ENCODE results near the gene PHYKPL.

PHYKPL gene

GRCh38 chr5:178221282-178221681, 11.3 kb downstream of the PHYKPL start:
- H3K4me2 ChIP-seq (ENCODE audit: low read length) = no peak overlapping the region
- TF ChIP-seq CTCF (IDR thresholded peaks at IDR 0.05; ENCODE audit: low read length) = no peak
- no peak for TF ChIP-seq EZH2 (IDR thresholded peaks at IDR 0.05; ENCODE audit: borderline replicate concordance, low read length)
- H3K9me3 ChIP-seq (ENCODE audit: low read length) = no peaks in the 10 kb centered on the region
- H4K20me1 ChIP-seq (ENCODE audit: insufficient read depth, low read length) = no peaks in the 10 kb centered on the region
- no peaks in the 10 kb centered on the region for H3K9me2 ChIP-seq (ENCODE audit: low read depth, low read length)
- no peaks in the 10 kb centered on the region for H3F3A ChIP-seq (ENCODE audit: insufficient read depth, low read length)
- no peak overlapping the region for H2AFZ ChIP-seq (ENCODE audit: low read length)
- no peaks in the 10 kb centered on the region for H3K79me2 ChIP-seq (ENCODE audit: insufficient read depth, low read length)
- peaks cover 6% of the 10 kb centered on the region for H3K4me1 ChIP-seq (ENCODE audit: insufficient read depth, low read length, severe bottlenecking)
- H3K27ac ChIP-seq (ENCODE audit: low read depth, low read length, poor library complexity, severe bottlenecking) = no peak overlapping the region
- H3K4me3 ChIP-seq (ENCODE audit: low read depth, low read length, poor library complexity, severe bottlenecking) = no peak overlapping the region
- H3K36me3 ChIP-seq (ENCODE audit: insufficient read depth, low read length) = peaks cover 58% of the 10 kb centered on the region
- no peak overlapping the region for H3K9ac ChIP-seq (ENCODE audit: low read length)
- H3K27me3 ChIP-seq (ENCODE audit: insufficient read depth, low read length) = no peaks in the 10 kb centered on the region

GRCh38 chr5:178218827-178219226, 13.8 kb downstream of the PHYKPL start:
- Histone ChIP-seq H3K9ac (ENCODE audit: low read length) (no peak overlapping the region), H3K27ac (ENCODE audit: low read depth, low read length, poor library complexity, severe bottlenecking) (no peak overlapping the region), H2AFZ (ENCODE audit: low read length) (no peak overlapping the region), H3F3A (ENCODE audit: insufficient read depth, low read length) (0 out of 2 replicates have a peak, but pooled peaks cover 5% of the 10 kb centered on the region), H3K79me2 (ENCODE audit: insufficient read depth, low read length) (no peaks in the 10 kb centered on the region), H4K20me1 (ENCODE audit: insufficient read depth, low read length) (no peaks in the 10 kb centered on the region), H3K4me3 (ENCODE audit: low read depth, low read length, poor library complexity, severe bottlenecking) (no peak overlapping the region), H3K9me2 (ENCODE audit: low read depth, low read length) (no peaks in the 10 kb centered on the region), H3K4me1 (ENCODE audit: insufficient read depth, low read length, severe bottlenecking) (peaks cover 18% of the 10 kb centered on the region), H3K27me3 (ENCODE audit: insufficient read depth, low read length) (no peaks in the 10 kb centered on the region), H3K4me2 (ENCODE audit: low read length) (no peak overlapping the region), H3K9me3 (ENCODE audit: low read length) (no peaks in the 10 kb centered on the region), H3K36me3 (ENCODE audit: insufficient read depth, low read length) (peaks cover 64% of the 10 kb centered on the region)
- TF ChIP-seq EZH2 (IDR thresholded peaks at IDR 0.05; ENCODE audit: borderline replicate concordance, low read length) = no peak
- no peak for TF ChIP-seq CTCF (IDR thresholded peaks at IDR 0.05; ENCODE audit: low read length)

GRCh38 chr5:178218237-178218776, 14.3 kb downstream of the PHYKPL start:
- Histone ChIP-seq H3K36me3 (ENCODE audit: insufficient read depth, low read length) (peaks cover 69% of the 10 kb centered on the region), H3F3A (ENCODE audit: insufficient read depth, low read length) (0 out of 2 replicates have a peak, but pooled peaks cover 9% of the 10 kb centered on the region)

More at GRCh38 chr5:178218237-178218776, 14.3 kb downstream of the PHYKPL start:
- no peak overlapping the region for H3K4me2 ChIP-seq (ENCODE audit: low read length)
- TF ChIP-seq EZH2 (IDR thresholded peaks at IDR 0.05; ENCODE audit: borderline replicate concordance, low read length) = no peak
- no peak for TF ChIP-seq CTCF (IDR thresholded peaks at IDR 0.05; ENCODE audit: low read length)
- H3K4me1 ChIP-seq (ENCODE audit: insufficient read depth, low read length, severe bottlenecking) = peaks cover 18% of the 10 kb centered on the region
- no peak overlapping the region for H2AFZ ChIP-seq (ENCODE audit: low read length)
- H3K4me3 ChIP-seq (ENCODE audit: low read depth, low read length, poor library complexity, severe bottlenecking) = no peak overlapping the region
- no peaks in the 10 kb centered on the region for H3K79me2 ChIP-seq (ENCODE audit: insufficient read depth, low read length)
- no peak overlapping the region for H3K27ac ChIP-seq (ENCODE audit: low read depth, low read length, poor library complexity, severe bottlenecking)
- H3K27me3 ChIP-seq (ENCODE audit: insufficient read depth, low read length) = no peaks in the 10 kb centered on the region
- H4K20me1 ChIP-seq (ENCODE audit: insufficient read depth, low read length) = no peaks in the 10 kb centered on the region
- no peaks in the 10 kb centered on the region for H3K9me3 ChIP-seq (ENCODE audit: low read length)
- no peak overlapping the region for H3K9ac ChIP-seq (ENCODE audit: low read length)
- no peaks in the 10 kb centered on the region for H3K9me2 ChIP-seq (ENCODE audit: low read depth, low read length)
